Liver (tissue), 9 donors: ENCODE results near the gene HHIPL1. TPM values are rescaled to one million over a fixed set of nuclear protein-coding genes. Genes with fewer than 3 reads are reported as not detected.

Experiments
- DNase-seq: peaks from one replicate; pipeline ENCODE4 v3.0.0-alpha.2; 2017; ENCODE audit warnings: low spot score
- H3K27ac ChIP-seq, 2 donors: one replicate each; pipeline ENCODE4 v1.7.0; 2013; ENCODE audit warnings: inconsistent platforms in 2 of 2, low read length in 2 of 2, control low read depth in 1 of 2, low read depth in 1 of 2, mild to moderate bottlenecking in 1 of 2
- H3K27me3 ChIP-seq, 4 donors: one replicate each; pipeline versions ENCODE4 v1.6.1 to v1.7.0; 2013; ENCODE audit warnings: low read length in 3 of 4, inconsistent platforms in 1 of 4, mild to moderate bottlenecking in 1 of 4, moderate library complexity in 1 of 4; ENCODE audit not compliant: control insufficient read depth in 4 of 4, insufficient read depth in 4 of 4
- H3K36me3 ChIP-seq, 4 donors: one replicate each; pipeline versions ENCODE4 v1.6.1 to v1.7.0; 2013; ENCODE audit warnings: low read length in 3 of 4, mild to moderate bottlenecking in 3 of 4, low read depth in 1 of 4, moderate library complexity in 1 of 4; ENCODE audit not compliant: control insufficient read depth in 4 of 4, insufficient read depth in 3 of 4
- H3K4me1 ChIP-seq, 4 donors: one replicate each; pipeline versions ENCODE4 v1.6.1 to v1.7.0; 2013; ENCODE audit warnings: low read length in 3 of 4, mild to moderate bottlenecking in 3 of 4, moderate library complexity in 1 of 4; ENCODE audit not compliant: control insufficient read depth in 4 of 4, insufficient read depth in 4 of 4
- H3K4me3 ChIP-seq, 3 donors: one replicate each; pipeline versions ENCODE4 v1.6.1 to v1.7.0; 2013; ENCODE audit warnings: low read length in 3 of 3, control low read depth in 1 of 3, low read depth in 1 of 3, mild to moderate bottlenecking in 1 of 3
- H3K9ac ChIP-seq, 2 donors: one replicate each; pipeline ENCODE4 v1.7.0; 2013; ENCODE audit warnings: low read length in 2 of 2, mild to moderate bottlenecking in 2 of 2, moderate library complexity in 2 of 2, control low read depth in 1 of 2, low read depth in 1 of 2
- H3K9me3 ChIP-seq, 4 donors: one replicate each; pipeline versions ENCODE4 v1.6.1 to v1.7.0; 2013; ENCODE audit warnings: low read length in 3 of 4; ENCODE audit not compliant: control insufficient read depth in 4 of 4
- EGR1 ChIP-seq, 2 donors: IDR thresholded peaks; 2 replicates each; pipeline ENCODE4 v1.6.1; 2016 to 2018; ENCODE audit warnings: antibody characterized with exemption in 2 of 2, low read depth in 2 of 2
- FOXA1 ChIP-seq: IDR thresholded peaks from 2 replicates; pipeline ENCODE4 v1.6.1; 2016; ENCODE audit warnings: antibody characterized with exemption
- FOXA2 ChIP-seq: IDR thresholded peaks from 2 replicates; pipeline ENCODE4 v1.6.1; 2016; ENCODE audit warnings: antibody characterized with exemption
- HNF4A ChIP-seq, 2 donors: conservative IDR thresholded peaks; 2 replicates each; pipeline ENCODE4 v1.6.1; 2016; ENCODE audit warnings: antibody characterized with exemption in 2 of 2, mild to moderate bottlenecking in 2 of 2
- HNF4G ChIP-seq: IDR thresholded peaks from 2 replicates; pipeline ENCODE4 v1.6.1; 2016; ENCODE audit warnings: antibody characterized with exemption
- JUND ChIP-seq, 2 donors: IDR thresholded peaks; 2 replicates each; pipeline ENCODE4 v1.6.1; 2016; ENCODE audit warnings: antibody characterized with exemption in 2 of 2
- REST ChIP-seq: IDR thresholded peaks from 2 replicates; pipeline ENCODE4 v1.6.1; 2016; ENCODE audit warnings: antibody characterized with exemption, mild to moderate bottlenecking
- RXRA ChIP-seq, 2 donors: IDR thresholded peaks; 2 replicates each; pipeline ENCODE4 v1.6.1; 2017 to 2018; ENCODE audit warnings: antibody characterized with exemption in 2 of 2, mild to moderate bottlenecking in 1 of 2
- WGBS: extraction: QIAGEN DNeasy Blood & Tissue Kit; methylation state at CpG from one replicate; pipeline ENCODE4 v1.1.7; 2013; 5-methylcytosine and 5-hydroxymethylcytosine counted together
- polyA plus RNA-seq, 2 donors: library from polyadenylated mRNA; stranded (reverse) in 1 of 2; unstranded in 1 of 2; fragments of 200-250 nt in 1 of 2; fragments of >200 nt in 1 of 2; fragmentation: Nextera tagmentation in 1 of 2; extraction: Ambion mirVana in 1 of 2; gene quantifications; one replicate each; pipeline versions ENCODE4 v1.2.1 to v1.2.3, GENCODE V29; 2013 to 2015
- total RNA-seq, 2 donors: library from RNA; depleted of rRNA; stranded (reverse); fragments of >200 nt; gene quantifications; one replicate each; pipeline ENCODE4 v1.2.3, GENCODE V29; 2014
- TF ChIP-seq, protein P1 (sequence below): IDR thresholded peaks from 2 replicates; pipeline ENCODE4 v1.6.1; 2016; ENCODE audit warnings: antibody characterized with exemption
- TF ChIP-seq, protein P2 (sequence below): fragments of 150-350 bp; IDR thresholded peaks from 2 replicates; pipeline ENCODE4 v1.5.1; 2017; ENCODE audit warnings: improper control_type of control experiment, low read depth, low read length; ENCODE audit not compliant: missing input control
- TF ChIP-seq, protein P3 (sequence below): IDR thresholded peaks from 2 replicates; pipeline ENCODE4 v1.6.1; 2016; ENCODE audit warnings: antibody characterized with exemption
- donor health status: healthy.
- donor health status: healthy.
- donor health status: healthy.
- donor health status: healthy.
- donor health status: healthy.

HHIPL1 gene
- total and polyA plus RNA-seq, 4 donors: 0.96 to 1.7 (median 1.0) TPM

DNA sequence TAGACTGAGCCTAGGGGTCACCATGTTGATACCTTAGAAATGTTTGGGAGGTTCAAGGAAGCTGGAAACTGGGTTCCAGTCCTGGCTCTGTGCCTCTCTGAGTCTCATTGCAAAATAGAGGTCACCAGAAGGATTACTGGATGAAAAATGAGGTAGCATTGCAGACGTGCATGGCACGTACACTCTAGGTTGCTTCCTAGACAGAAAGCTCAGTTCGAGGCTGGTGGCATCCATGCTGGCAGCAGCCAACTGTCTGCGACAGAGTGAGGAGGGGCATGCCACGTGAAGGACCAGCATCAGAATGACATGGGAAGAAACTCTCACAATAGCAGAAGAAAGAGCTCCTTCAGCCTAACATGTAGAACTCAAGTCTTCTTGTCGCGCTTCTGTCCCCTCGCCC is 34.6 kb downstream of the HHIPL1 start:
- DNase-seq: no peak
- H3K27ac ChIP-seq: no peak overlapping the region
- H3K9me3 ChIP-seq: peaks cover 0 to 7% (median 2%) of the 10 kb centered on the region in 4 donors
- no peaks in the 10 kb centered on the region for H3K27me3 ChIP-seq
- WGBS: 81% methylated on average over 8 of the region's 8 CpGs
- no peaks in the 10 kb centered on the region for H3K36me3 ChIP-seq
- no peak for TF ChIP-seq JUND (IDR thresholded peaks at IDR 0.05)
- peaks cover 6 to 13% (median 10%) of the 10 kb centered on the region in 4 donors for H3K4me1 ChIP-seq
- no peak overlapping the region for H3K9ac ChIP-seq
- H3K4me3 ChIP-seq: no peak overlapping the region

DNA sequence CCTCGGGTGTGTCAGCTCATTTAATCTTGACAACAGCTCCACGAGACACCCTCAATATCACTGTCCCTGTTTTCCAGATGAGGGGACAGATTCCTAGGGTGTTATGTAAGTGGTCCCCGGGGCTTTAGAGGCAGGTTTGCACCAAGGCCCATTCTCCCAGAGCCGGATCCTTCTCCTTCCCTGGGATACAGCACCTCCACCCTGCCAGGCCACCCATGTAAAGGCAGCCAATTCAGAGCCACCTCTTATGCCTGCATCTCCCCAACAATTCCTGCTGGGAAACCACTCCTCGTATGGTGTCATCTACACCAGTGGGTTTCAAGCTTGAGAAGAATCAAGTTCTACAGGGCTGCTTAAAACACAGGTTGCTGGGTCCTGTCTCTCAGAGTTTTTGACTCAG is 35.1 kb downstream of the HHIPL1 start:
- Histone ChIP-seq H3K36me3 (no peaks in the 10 kb centered on the region), H3K9me3 (peaks cover 0 to 7% (median 2%) of the 10 kb centered on the region in 4 donors), H3K4me1 (peaks cover 6 to 15% (median 12%) of the 10 kb centered on the region in 4 donors), H3K4me3 (no peak overlapping the region), H3K27ac (no peak overlapping the region), H3K9ac (no peak overlapping the region), H3K27me3 (no peaks in the 10 kb centered on the region)
- WGBS: 72% methylated on average over 5 of the region's 5 CpGs
- DNase-seq: no peak
- TF ChIP-seq, protein P1, sequence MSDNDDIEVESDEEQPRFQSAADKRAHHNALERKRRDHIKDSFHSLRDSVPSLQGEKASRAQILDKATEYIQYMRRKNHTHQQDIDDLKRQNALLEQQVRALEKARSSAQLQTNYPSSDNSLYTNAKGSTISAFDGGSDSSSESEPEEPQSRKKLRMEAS: no peak
- TF ChIP-seq FOXA2 (no peak), FOXA1 (no peak), EGR1 (IDR thresholded peaks at IDR 0.05; ENCODE audit: low read depth in 2 of 2) (no peak), HNF4A (conservative IDR thresholded peaks at IDR 0.05) (no peak), REST (no peak), RXRA (IDR thresholded peaks at IDR 0.05) (no peak), HNF4G (no peak)
- TF ChIP-seq, protein P2, sequence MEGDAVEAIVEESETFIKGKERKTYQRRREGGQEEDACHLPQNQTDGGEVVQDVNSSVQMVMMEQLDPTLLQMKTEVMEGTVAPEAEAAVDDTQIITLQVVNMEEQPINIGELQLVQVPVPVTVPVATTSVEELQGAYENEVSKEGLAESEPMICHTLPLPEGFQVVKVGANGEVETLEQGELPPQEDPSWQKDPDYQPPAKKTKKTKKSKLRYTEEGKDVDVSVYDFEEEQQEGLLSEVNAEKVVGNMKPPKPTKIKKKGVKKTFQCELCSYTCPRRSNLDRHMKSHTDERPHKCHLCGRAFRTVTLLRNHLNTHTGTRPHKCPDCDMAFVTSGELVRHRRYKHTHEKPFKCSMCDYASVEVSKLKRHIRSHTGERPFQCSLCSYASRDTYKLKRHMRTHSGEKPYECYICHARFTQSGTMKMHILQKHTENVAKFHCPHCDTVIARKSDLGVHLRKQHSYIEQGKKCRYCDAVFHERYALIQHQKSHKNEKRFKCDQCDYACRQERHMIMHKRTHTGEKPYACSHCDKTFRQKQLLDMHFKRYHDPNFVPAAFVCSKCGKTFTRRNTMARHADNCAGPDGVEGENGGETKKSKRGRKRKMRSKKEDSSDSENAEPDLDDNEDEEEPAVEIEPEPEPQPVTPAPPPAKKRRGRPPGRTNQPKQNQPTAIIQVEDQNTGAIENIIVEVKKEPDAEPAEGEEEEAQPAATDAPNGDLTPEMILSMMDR: no peak
- TF ChIP-seq, protein P3, sequence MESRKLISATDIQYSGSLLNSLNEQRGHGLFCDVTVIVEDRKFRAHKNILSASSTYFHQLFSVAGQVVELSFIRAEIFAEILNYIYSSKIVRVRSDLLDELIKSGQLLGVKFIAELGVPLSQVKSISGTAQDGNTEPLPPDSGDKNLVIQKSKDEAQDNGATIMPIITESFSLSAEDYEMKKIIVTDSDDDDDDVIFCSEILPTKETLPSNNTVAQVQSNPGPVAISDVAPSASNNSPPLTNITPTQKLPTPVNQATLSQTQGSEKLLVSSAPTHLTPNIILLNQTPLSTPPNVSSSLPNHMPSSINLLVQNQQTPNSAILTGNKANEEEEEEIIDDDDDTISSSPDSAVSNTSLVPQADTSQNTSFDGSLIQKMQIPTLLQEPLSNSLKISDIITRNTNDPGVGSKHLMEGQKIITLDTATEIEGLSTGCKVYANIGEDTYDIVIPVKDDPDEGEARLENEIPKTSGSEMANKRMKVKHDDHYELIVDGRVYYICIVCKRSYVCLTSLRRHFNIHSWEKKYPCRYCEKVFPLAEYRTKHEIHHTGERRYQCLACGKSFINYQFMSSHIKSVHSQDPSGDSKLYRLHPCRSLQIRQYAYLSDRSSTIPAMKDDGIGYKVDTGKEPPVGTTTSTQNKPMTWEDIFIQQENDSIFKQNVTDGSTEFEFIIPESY: no peak
